Left lung (tissue), 10 donors: Measurements from ENCODE around the gene MGAT1. TPM values are rescaled to one million over a fixed set of nuclear protein-coding genes. Genes with fewer than 3 reads are reported as not detected.

ENCODE experiments used
- ATAC-seq: fragments of 200-7000 bp; cut with Tn5 transposase; one replicate; pipeline ENCODE4 v1.9.1; 2020; ENCODE audit warnings: moderate library complexity
- DNase-seq, 4 donors: peaks; one replicate each; pipeline ENCODE4 v3.0.0-alpha.2; 2013 to 2020
- H3K27ac ChIP-seq, 2 donors: fragments of 200-600 bp; sonication (generic) in 1 of 2; one replicate each; pipeline versions ENCODE4 v1.5.0 to v1.8.0; 2020 to 2021
- H3K27me3 ChIP-seq, 2 donors: fragments of 200-600 bp; sonication (generic) in 1 of 2; one replicate each; pipeline versions ENCODE4 v1.5.0 to v1.8.0; 2020 to 2021
- H3K36me3 ChIP-seq, 2 donors: fragments of 200-600 bp; sonication (generic) in 1 of 2; one replicate each; pipeline versions ENCODE4 v1.5.0 to v1.8.0; 2020 to 2021
- H3K4me1 ChIP-seq, 2 donors: fragments of 200-600 bp; one replicate each; pipeline ENCODE4 v1.8.0; 2021
- H3K4me3 ChIP-seq, 2 donors: fragments of 200-600 bp; sonication (generic) in 1 of 2; one replicate each; pipeline versions ENCODE4 v1.5.0 to v1.8.0; 2020 to 2021; ENCODE audit warnings: mild to moderate bottlenecking in 1 of 2
- H3K9me3 ChIP-seq, 2 donors: fragments of 200-600 bp; sonication (generic) in 1 of 2; one replicate each; pipeline versions ENCODE4 v1.5.0 to v1.8.0; 2020 to 2021
- CTCF ChIP-seq, 2 donors: fragments of 200-600 bp; sonication (generic) in 1 of 2; IDR thresholded peaks; one replicate each; pipeline versions ENCODE4 v1.5.0 to v1.8.0; 2021; ENCODE audit warnings: antibody characterized with exemption in 2 of 2
- intact Hi-C, 2 donors: fragments of 100-400 bp; cut with DNase I; formaldehyde crosslinking; loops; one replicate each; pipeline versions ENCODE4 v1.11.2 to v1.14.2; 2022
- polyA plus RNA-seq, 6 donors: library from polyadenylated mRNA; unstranded; fragments of 120-200 nt; gene quantifications; one replicate each; pipeline ENCODE4 v1.2.1, GENCODE V29; 2013; ENCODE audit not compliant: insufficient read length in 6 of 6
- total RNA-seq, 2 donors: library from RNA; stranded (reverse); fragmentation: NEBNext Ultra II Directional; extraction: Animal tissue kit (Norgen Biotek cat#: 25700); gene quantifications; one replicate each; pipeline ENCODE4 v1.2.1, GENCODE V29; 2021
- donor health status: DM: no; HTN: yes; CAD: no.
- donor health status: DM: no; HTN: no; CAD: no.

MGAT1 gene
- total and polyA plus RNA-seq, 8 donors = 70.6 to 263 (median 86.0) TPM

- Histone ChIP-seq H3K27me3 (no peaks in the 10 kb centered on the region), H3K36me3 (peaks cover 8 to 35% of the 10 kb centered on the region in 2 donors), H3K4me1 (peaks cover 0 to 3% of the 10 kb centered on the region in 2 donors), H3K4me3 (no peak overlapping the region), H3K9me3 (peaks cover 0 to 36% of the 10 kb centered on the region in 2 donors), H3K27ac (no peak overlapping the region)
- TF ChIP-seq CTCF (IDR thresholded peaks at IDR 0.05) = no peak
- intact Hi-C loops = no loop called here
- DNase-seq (no peak), ATAC-seq (no peak)
These were observed 46.3 kb upstream of the MGAT1 start for GRCh38 chr5:180848878-180849277.

GRCh38 chr5:180848265-180848664, 45.7 kb upstream of the MGAT1 start:
- DNase-seq (no peak), ATAC-seq (no peak)
- Histone ChIP-seq H3K27me3 (no peaks in the 10 kb centered on the region), H3K9me3 (peaks cover 0 to 36% of the 10 kb centered on the region in 2 donors), H3K4me1 (peaks cover 0 to 3% of the 10 kb centered on the region in 2 donors), H3K36me3 (peaks cover 8 to 35% of the 10 kb centered on the region in 2 donors), H3K4me3 (no peak overlapping the region), H3K27ac (no peak overlapping the region)
- no peak for TF ChIP-seq CTCF (IDR thresholded peaks at IDR 0.05)
- intact Hi-C loops = no loop called here

- Histone ChIP-seq H3K4me3 (no peak overlapping the region), H3K27ac (no peak overlapping the region), H3K9me3 (peaks cover 0 to 36% of the 10 kb centered on the region in 2 donors), H3K36me3 (peaks cover 8 to 35% of the 10 kb centered on the region in 2 donors), H3K4me1 (no peaks in the 10 kb centered on the region), H3K27me3 (no peaks in the 10 kb centered on the region)
- intact Hi-C loops = no loop called here
- ATAC-seq (no peak), DNase-seq (no peak)
- no peak for TF ChIP-seq CTCF (IDR thresholded peaks at IDR 0.05)
These were observed 44.4 kb upstream of the MGAT1 start for GRCh38 chr5:180847026-180847425.

- peaks cover 0 to 17% of the 10 kb centered on the region in 2 donors for H3K9me3 ChIP-seq
- DNase-seq (no peak), ATAC-seq (no peak)
- no peaks in the 10 kb centered on the region for H3K4me1 ChIP-seq
- peaks cover 0 to 18% of the 10 kb centered on the region in 2 donors for H3K36me3 ChIP-seq
- no peaks in the 10 kb centered on the region for H3K27me3 ChIP-seq
- intact Hi-C loops = no loop called here
- H3K27ac ChIP-seq = no peak overlapping the region
- no peak overlapping the region for H3K4me3 ChIP-seq
- TF ChIP-seq CTCF (IDR thresholded peaks at IDR 0.05) = no peak
These were observed 42.3 kb upstream of the MGAT1 start for GRCh38 chr5:180844858-180845257.

GRCh38 chr5:180844432-180844831, 41.8 kb upstream of the MGAT1 start:
- intact Hi-C loops = no loop called here
- no peak for ATAC-seq
- no peak for TF ChIP-seq CTCF (IDR thresholded peaks at IDR 0.05)

More at GRCh38 chr5:180844432-180844831, 41.8 kb upstream of the MGAT1 start:
- no peak for DNase-seq
- H3K4me1 ChIP-seq = no peaks in the 10 kb centered on the region
- H3K9me3 ChIP-seq = peaks cover 0 to 13% of the 10 kb centered on the region in 2 donors
- no peaks in the 10 kb centered on the region for H3K27me3 ChIP-seq
- peaks cover 0 to 14% of the 10 kb centered on the region in 2 donors for H3K36me3 ChIP-seq
- H3K27ac ChIP-seq = no peak overlapping the region
- H3K4me3 ChIP-seq = no peak overlapping the region
